HCEC 1CT (cell line): ENCODE data around the gene LIN28A.

ENCODE experiments used
- DNase-seq: peaks from one replicate; pipeline ENCODE4 v3.0.0-alpha.2; 2017

The LIN28A gene

DNA sequence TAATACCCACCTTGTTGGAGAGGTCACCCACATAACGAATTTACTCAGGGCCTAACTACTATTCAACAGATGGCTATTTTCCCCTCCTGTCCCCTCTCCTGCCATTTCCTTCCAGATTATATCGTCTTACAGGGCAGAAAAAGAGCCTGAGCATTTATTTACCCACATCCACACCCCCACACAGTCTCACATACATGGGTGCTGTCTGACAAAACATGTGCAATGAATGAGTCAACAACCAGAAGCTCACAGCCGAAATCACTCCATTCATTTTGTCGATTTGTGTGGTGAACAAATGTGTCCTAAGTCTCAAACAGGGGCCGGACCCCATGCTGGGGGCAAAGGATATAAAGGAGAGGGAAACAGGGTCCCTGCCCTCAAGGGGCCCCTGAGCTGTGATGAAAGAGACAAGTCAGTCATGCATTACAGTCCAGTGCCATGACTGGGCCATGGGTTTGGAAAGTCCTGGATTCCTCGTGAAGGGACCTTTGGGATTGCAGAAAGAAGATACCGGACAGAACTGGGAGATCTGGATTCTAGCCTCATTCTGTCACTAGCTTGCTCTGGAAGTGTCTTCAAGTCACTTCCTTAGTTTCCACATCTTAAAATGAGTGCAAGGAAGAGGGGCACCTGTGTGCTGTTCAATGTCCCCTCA lies 21.7 kb upstream of the LIN28A start:
- DNase-seq: peak; percentile 45

- DNase-seq: no peak
Measured at GRCh38 chr1:26389604-26390247, 20.9 kb upstream of the LIN28A start.

GRCh38 chr1:26391450-26391849 lies 19.2 kb upstream of the LIN28A start:
- DNase-seq: peak; percentile 59

DNA sequence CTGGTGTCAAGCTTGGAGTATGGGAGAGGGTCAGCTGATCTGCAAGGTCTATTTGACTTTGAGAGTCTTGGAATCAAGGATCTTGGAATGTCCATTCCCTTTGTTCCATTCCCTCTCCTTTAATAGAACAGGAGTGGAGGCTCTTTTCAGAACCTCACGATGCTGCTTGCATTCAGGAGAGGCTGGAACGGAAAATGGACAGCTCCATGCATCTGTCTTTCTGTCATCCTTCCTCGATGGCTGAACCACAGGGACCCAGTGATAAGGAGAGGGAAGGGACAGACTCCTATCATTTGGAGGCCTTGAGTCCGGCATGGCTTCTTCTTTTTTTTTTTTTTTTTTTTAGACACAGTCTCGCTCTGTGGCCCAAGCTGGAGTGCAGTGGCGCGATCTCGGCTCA lies 14.9 kb upstream of the LIN28A start:
- no peak for DNase-seq

DNA sequence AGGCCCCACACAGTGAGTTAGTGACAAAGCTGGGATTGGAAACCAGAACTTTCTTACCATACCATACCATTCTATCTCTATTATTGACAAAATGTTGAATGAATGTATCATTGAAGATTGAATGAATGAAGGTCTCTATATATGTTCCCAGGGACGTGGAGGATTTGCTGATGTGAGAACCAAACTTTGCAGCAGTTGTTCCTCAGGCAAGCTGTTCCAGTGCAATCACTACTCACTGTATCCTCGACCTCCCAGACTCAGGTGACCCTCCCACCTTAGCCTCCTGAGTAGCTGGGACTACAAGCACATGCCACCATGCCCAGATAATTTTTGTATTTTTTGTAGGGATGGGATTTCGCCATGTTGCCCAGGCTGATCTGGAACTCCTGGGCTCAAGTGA lies 11.6 kb upstream of the LIN28A start:
- DNase-seq: no peak

- DNase-seq: no peak
Measured at GRCh38 chr1:26401891-26402290, 8.7 kb upstream of the LIN28A start.

DNA sequence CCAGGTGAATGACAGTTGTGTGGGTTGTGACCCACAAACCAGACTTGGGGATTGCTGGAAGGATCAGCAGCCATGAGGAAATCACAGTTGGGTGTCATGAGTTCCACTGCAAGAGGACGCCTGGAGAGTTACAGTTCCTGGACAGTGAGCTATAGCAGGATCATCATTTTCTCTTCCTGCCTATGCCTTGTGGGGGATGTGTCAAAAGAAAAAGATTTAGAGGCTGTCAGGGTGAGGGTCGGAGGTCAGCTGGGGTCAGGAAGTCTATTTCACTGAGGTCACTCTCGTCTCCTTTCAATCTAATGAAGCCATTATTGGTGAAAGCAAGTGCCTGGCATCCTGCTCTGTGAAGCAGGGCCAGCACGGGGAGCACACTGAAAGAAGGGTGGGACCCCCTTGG lies 7.0 kb upstream of the LIN28A start:
- no peak for DNase-seq

DNA sequence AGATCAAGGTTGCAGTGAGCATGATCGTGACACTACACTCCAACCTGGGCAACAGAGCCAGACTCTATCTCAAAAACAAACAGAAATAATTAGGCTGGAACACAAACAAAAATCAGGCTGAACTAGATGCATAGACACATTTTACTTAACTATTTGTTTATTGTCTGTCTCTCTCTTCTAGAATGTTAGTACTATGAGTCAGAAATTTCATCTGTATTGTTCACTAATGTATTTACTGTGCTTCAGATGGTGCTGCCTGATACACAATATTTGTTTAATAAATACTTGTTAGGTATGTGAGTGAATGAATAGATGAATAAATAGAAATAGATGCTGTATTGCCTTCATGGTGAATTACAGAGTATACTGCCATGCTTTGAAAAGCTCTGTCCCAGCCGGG lies 6.0 kb upstream of the LIN28A start:
- peak; percentile 42 for DNase-seq

DNA sequence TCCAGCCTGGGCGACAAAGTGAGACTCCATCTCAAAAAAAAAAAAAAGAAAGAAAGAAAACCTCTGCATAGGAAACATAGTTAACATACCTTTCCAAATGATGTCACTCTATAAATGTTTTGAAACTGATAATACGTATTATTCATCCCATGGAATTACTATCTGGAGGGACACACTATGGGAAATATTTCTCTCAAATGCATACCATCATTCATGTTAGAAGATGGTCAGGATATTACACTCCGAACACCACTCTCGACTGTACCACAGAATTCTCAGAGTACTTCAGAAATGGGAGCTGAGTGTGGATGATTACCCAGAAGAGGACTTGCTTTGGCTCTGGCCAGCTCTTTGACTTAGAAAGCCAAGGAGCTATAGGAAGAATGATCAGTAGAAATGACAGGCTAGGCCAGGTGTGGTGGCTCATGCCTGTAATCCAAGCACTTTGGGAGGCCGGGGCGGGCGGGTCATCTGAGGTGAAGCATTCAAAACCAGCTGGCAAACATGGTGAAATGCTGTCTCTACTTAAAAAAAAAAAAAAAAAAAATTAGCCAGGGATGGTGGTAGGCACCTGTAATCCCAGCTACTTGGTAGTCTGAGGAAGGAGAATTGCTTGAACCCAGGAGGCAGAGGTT lies 5.2 kb upstream of the LIN28A start:
- DNase-seq: peak; percentile 38

DNA sequence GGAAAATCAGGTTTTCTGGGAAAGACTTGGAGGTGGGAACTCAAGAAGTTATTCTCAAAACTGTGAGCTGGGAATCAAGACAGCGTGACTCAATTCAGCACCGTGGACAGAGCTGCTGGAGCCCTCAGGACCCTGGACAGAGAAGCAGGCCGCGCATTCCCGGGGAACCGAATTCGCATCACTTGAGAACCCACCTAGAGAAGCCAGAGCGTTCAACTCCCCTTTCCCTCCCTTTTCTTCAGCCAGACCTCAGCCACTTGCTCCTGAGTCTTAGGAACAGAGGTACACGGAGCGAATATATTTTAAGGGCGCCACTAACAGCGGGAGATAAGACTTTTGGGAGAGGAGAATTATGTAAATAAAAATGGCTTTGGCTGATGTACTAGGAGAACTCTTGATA lies 2.0 kb upstream of the LIN28A start:
- peak; percentile 45 for DNase-seq

GRCh38 chr1:26409191-26409807 lies 1.3 kb upstream of the LIN28A start:
- DNase-seq: no peak

- no peak for DNase-seq
Measured at GRCh38 chr1:26411624-26412074, 1.0 kb downstream of the LIN28A start.

GRCh38 chr1:26412180-26412840 lies 1.7 kb downstream of the LIN28A start:
- DNase-seq: no peak

DNA sequence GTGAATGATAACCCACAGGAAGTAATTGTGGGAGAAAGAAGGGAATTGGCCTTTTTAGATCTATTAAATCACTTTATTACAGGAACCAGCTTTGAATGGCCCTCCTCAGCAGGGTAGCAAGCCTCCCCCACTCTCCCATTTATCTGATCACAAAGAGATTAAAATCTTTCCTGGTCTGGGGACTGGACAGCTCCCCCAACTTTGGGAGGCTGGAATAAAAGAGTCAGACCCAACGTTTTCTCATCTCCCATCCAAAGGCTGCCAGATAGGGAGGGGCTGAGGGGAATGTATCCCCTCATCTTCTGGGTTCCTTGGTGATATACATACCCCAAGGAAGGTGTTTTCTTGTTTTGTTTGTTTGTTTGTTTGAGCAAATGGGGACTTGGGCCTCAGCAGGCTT lies 2.4 kb downstream of the LIN28A start:
- no peak for DNase-seq

- peak; percentile 54 for DNase-seq
Measured at GRCh38 chr1:26417111-26417759, 6.6 kb downstream of the LIN28A start.

GRCh38 chr1:26418865-26419349 lies 8.3 kb downstream of the LIN28A start:
- DNase-seq: no peak

DNA sequence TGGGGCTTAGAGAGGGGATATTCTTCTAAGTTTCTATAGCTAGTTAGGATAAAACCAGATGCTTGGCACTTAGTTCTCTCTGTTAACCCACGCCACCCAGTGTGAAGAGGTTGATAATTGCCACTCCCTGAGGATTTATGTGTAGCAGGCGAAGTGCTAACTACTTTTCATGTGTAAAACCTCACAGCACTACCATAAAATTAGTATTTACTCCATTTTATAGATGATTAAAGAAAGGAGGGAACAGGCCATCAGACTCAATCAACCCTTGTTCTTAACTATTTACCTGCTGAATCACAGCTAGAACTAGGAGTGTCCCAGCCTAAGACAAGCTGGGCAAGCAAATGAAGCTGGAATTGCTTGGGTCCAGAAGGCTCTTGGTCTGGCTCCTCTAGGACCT lies 8.9 kb downstream of the LIN28A start:
- no peak for DNase-seq

DNA sequence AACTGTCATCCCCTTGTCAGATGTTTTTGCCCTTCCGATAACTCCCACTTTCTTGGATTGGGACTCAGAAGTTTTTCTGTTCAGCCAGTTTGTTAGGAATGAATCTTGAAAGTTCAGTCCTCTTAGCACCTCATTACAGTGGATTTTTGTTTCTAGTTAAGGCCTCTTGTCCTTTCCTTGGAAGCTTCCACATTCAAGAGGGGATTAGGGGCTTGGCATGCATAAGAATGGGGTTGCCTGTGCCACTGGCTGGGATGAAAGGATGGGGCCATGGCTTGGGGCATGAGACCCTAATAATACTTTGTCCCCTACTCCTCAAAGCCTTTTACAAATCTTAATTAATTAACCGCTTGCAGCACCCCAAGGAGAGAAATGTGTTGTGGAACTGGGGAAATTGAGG lies 19.1 kb downstream of the LIN28A start:
- DNase-seq: no peak

- DNase-seq: peak; percentile 98
Measured at GRCh38 chr1:26431979-26432695, 21.5 kb downstream of the LIN28A start, which contains the start of gene DHDDS. Gene DHDDS (plus strand): TSS chr1:26432321. CDS start chr1:26432946, 625 bp downstream.

- no peak for DNase-seq
Measured at GRCh38 chr1:26432793-26433192, 22.2 kb downstream of the LIN28A start.

DNA sequence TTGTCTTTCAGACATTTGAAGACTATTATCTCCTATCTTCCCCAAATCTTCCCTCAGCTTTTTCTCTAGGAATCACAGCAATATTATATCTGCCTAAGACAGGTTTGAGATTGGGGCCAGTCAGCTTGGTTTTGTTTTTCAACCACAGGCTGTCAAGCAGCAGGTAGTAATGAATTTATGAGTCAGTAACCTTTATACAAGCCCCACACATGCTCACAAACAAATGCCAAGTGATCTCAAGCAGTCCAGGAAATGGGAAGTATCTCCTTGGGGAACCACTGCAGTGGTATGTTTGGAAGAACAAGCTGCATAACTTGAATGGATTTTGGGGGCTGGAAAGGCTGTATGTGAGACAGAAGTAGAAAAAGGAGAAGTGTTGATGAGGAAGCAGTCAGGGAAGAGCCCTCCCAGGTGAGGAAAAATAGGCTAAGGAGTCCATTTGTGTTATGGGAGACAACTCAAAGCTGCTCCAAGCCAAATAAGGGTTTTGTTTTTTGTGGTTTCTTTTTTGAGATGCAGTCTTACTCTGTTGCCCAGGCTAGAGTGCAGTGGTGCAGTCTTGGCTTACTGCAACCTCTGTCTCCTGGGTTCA lies 23.6 kb downstream of the LIN28A start:
- no peak for DNase-seq
